NCI-H524 (cell line): ENCODE data around the gene ANXA11.
"Not testable (repeated sequence)": the region's sequence is repeated elsewhere in the genome, so short reads cannot be mapped to it uniquely, and the experiment has no call there.

Experiments used
- DNase-seq, 2 experiments: peaks; one replicate each; lab custom pipeline; 2025; lab: John Stamatoyannopoulos, UW

ANXA11 gene

GRCh38 chr10:80205477-80206276 lies at the start of gene ANXA11:
TSS of gene ANXA11 (minus strand) at chr10:80205537. CDS start at chr10:80172861, 32,676 bp downstream.
- peak in 1 of 2 experiments; percentile 63 for DNase-seq

GRCh38 chr10:80254726-80255125 lies 49.4 kb upstream of the ANXA11 start:
- DNase-seq, result not testable (repeated sequence)

- DNase-seq, result peak in 1 of 2 experiments; percentile 8
Observed at GRCh38 chr10:80253963-80254271, 48.6 kb upstream of the ANXA11 start.

- no peak for DNase-seq
Observed at GRCh38 chr10:80253266-80253962, 48.1 kb upstream of the ANXA11 start.

GRCh38 chr10:80252296-80252887 lies 47.1 kb upstream of the ANXA11 start:
- no peak for DNase-seq

GRCh38 chr10:80251703-80252280 lies 46.5 kb upstream of the ANXA11 start:
- not testable (repeated sequence) for DNase-seq

GRCh38 chr10:80250399-80250798 lies 45.1 kb upstream of the ANXA11 start:
- DNase-seq, result not testable (repeated sequence)

GRCh38 chr10:80249906-80250305 lies 44.6 kb upstream of the ANXA11 start:
- DNase-seq, result not testable (repeated sequence)

GRCh38 chr10:80247611-80248010 lies 42.3 kb upstream of the ANXA11 start:
- not testable (repeated sequence) for DNase-seq

- DNase-seq, result not testable (repeated sequence)
Observed at GRCh38 chr10:80244371-80244770, 39.0 kb upstream of the ANXA11 start.

GRCh38 chr10:80242341-80242740 lies 37.0 kb upstream of the ANXA11 start:
- not testable (repeated sequence) for DNase-seq

GRCh38 chr10:80236457-80236856 lies 31.1 kb upstream of the ANXA11 start:
- DNase-seq, result not testable (repeated sequence)

- DNase-seq, result peak in 1 of 2 experiments; percentile 20
Observed at GRCh38 chr10:80234331-80235235, 29.2 kb upstream of the ANXA11 start.

- DNase-seq, result not testable (repeated sequence)
Observed at GRCh38 chr10:80233871-80234270, 28.5 kb upstream of the ANXA11 start.

- DNase-seq, result not testable (repeated sequence)
Observed at GRCh38 chr10:80226723-80227122, 21.4 kb upstream of the ANXA11 start.

GRCh38 chr10:80223031-80223419 lies 17.7 kb upstream of the ANXA11 start:
- not testable (repeated sequence) for DNase-seq

GRCh38 chr10:80218878-80219277 lies 13.5 kb upstream of the ANXA11 start:
- DNase-seq, result not testable (repeated sequence)

GRCh38 chr10:80214368-80214982 lies 9.1 kb upstream of the ANXA11 start:
- not testable (repeated sequence) for DNase-seq

GRCh38 chr10:80212535-80213115 lies 7.3 kb upstream of the ANXA11 start:
- not testable (repeated sequence) for DNase-seq

- DNase-seq, result no peak
Observed at GRCh38 chr10:80211786-80212185, 6.4 kb upstream of the ANXA11 start.
